Natural killer cell (primary cell): ENCODE measurements around the gene ZNF276. TPM values are rescaled to one million over a fixed set of nuclear protein-coding genes. Genes with fewer than 3 reads are reported as not detected.

Source experiments
- ATAC-seq, 3 donors: fragments of 150-1000 bp in 2 of 3; fragments of 200-7000 bp in 1 of 3; cut with Tn5 transposase; 1 replicate in 1 of 3; 2 replicates in 2 of 3; pipeline ENCODE4 v1.10.0; 2021; ENCODE audit warnings: mild to moderate bottlenecking in 2 of 3, moderate library complexity in 2 of 3
- DNase-seq, 2 donors: peaks; one replicate each; pipeline versions ENCODE4 v3.0.0 to v3.0.0-alpha.2; 2013 to 2021; ENCODE audit warnings: mixed read lengths in 1 of 2
- H3K27ac ChIP-seq: one replicate; pipeline ENCODE4 v1.5.1; 2013; ENCODE audit warnings: mild to moderate bottlenecking, low read length
- H3K27me3 ChIP-seq: one replicate; pipeline ENCODE4 v1.6.1; 2013; ENCODE audit warnings: low read length; ENCODE audit not compliant: control insufficient read depth, insufficient read depth
- H3K36me3 ChIP-seq: one replicate; pipeline ENCODE4 v1.6.1; 2013; ENCODE audit warnings: low read length; ENCODE audit not compliant: control insufficient read depth, insufficient read depth
- H3K4me1 ChIP-seq: one replicate; pipeline ENCODE4 v1.6.1; 2013; ENCODE audit warnings: low read length; ENCODE audit not compliant: control insufficient read depth, insufficient read depth
- H3K4me3 ChIP-seq: one replicate; pipeline ENCODE4 v1.5.1; 2013; ENCODE audit warnings: low read length
- H3K9me3 ChIP-seq: one replicate; pipeline ENCODE4 v1.6.1; 2013; ENCODE audit warnings: low read length; ENCODE audit not compliant: control insufficient read depth, insufficient read depth
- H3K27ac Mint-ChIP-seq, 2 donors: one replicate each; pipeline ENCODE4 v1.8.0; 2022; ENCODE audit warnings: mild to moderate bottlenecking in 2 of 2, mixed read lengths in 2 of 2, moderate library complexity in 1 of 2
- H3K27me3 Mint-ChIP-seq, 2 donors: one replicate each; pipeline ENCODE4 v1.8.0; 2022; ENCODE audit warnings: low read depth in 2 of 2, mixed read lengths in 2 of 2
- H3K36me3 Mint-ChIP-seq: one replicate; pipeline ENCODE4 v1.8.0; 2022; ENCODE audit warnings: mixed read lengths
- H3K4me1 Mint-ChIP-seq, 2 donors: one replicate each; pipeline ENCODE4 v1.8.0; 2022; ENCODE audit warnings: mixed read lengths in 2 of 2
- H3K4me3 Mint-ChIP-seq: one replicate; pipeline ENCODE4 v1.8.0; 2022; ENCODE audit warnings: mild to moderate bottlenecking, moderate library complexity, mixed read lengths
- H3K9me3 Mint-ChIP-seq, 2 donors: one replicate each; pipeline ENCODE4 v1.8.0; 2022; ENCODE audit warnings: mixed read lengths in 2 of 2
- CTCF ChIP-seq: fragments of 200-600 bp; IDR thresholded peaks from one replicate; pipeline ENCODE4 v1.8.0; 2022; ENCODE audit warnings: antibody characterized with exemption
- WGBS: methylation state at CpG from one replicate; pipeline ENCODE4 v1.1.7; 2013; ENCODE audit warnings: missing lambda C conversion rate; ENCODE audit not compliant: insufficient coverage; 5-methylcytosine and 5-hydroxymethylcytosine counted together
- intact Hi-C: fragments of 100-400 bp; cut with micrococcal nuclease; formaldehyde crosslinking; loops from one replicate; pipeline ENCODE4 v1.14.2; 2022
- total RNA-seq, 4 donors: library from RNA; stranded (reverse); fragments of 120-200 nt in 1 of 4; gene quantifications; one replicate each; pipeline versions ENCODE4 v1.2.3 to v1.2.4, GENCODE V29; 2013 to 2022

The ZNF276 gene
- total RNA-seq, 3 donors from 2014 or later (not counting 1 experiment from before 2014, with no cell fraction given), result 146 to 206 (median 186) TPM

DNA sequence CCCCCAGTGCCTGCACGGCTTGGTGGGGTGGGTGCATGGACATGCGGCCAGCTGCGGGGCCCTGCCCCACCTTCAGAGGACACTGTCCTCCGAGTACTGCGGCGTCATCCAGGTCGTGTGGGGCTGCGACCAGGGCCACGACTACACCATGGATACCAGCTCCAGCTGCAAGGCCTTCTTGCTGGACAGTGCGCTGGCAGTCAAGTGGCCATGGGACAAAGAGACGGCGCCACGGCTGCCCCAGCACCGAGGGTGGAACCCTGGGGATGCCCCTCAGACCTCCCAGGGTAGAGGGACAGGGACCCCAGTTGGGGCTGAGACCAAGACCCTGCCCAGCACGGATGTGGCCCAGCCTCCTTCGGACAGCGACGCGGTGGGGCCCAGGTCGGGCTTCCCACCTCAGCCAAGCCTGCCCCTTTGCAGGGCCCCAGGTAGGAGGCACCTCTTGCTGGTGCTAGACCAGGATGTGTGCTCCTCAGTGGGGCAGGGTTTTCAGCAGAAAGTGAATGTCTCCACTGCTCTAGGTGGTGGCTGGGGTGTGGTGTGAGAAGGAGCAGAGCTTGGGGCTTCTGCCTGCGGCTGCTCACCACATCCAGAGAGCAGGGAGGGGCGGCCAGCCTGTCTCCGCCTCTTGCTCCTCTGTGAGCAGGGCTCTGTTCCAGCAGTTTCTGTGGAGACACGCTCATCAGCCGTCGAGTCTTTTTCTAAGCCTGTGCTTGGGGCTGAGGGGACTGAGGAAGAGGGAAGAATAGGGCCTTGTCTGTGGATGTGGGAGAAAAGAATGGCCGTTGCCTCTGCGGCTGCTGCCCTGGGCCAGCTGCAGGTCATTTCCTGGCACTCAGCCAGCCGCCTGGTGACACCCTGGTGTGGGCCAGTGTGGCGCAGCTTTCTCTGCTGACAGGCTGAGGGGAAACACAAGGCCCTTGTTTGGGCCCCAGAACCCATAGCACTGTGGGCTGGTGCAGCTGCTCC is 2.2 kb downstream of the ZNF276 start:
- Mint-ChIP-seq H3K4me1 (peaks cover 31 to 38% of the 10 kb centered on the region in 2 donors), H3K4me3 (peak overlapping the region; percentile 98), H3K9me3 (no peaks in the 10 kb centered on the region), H3K27ac (peak overlapping the region; percentile 94 to 97), H3K36me3 (no peaks in the 10 kb centered on the region), H3K27me3 (no peaks in the 10 kb centered on the region)
- H3K4me3 ChIP-seq, result peak overlapping the region; percentile 98
- peak; percentile 39 to 57 (median 55) for ATAC-seq
- intact Hi-C loops, result loop anchor here (1.0 to 5.0 kb wide), 3 partner anchors 23 to 139 kb away; no protein-coding TSS in a partner anchor
- H3K27me3 ChIP-seq, result no peaks in the 10 kb centered on the region
- TF ChIP-seq CTCF, result no peak
- peaks cover 79% of the 10 kb centered on the region for H3K4me1 ChIP-seq
- peak overlapping the region; percentile 92 for H3K27ac ChIP-seq
- H3K9me3 ChIP-seq, result no peaks in the 10 kb centered on the region
- 30% methylated on average over 30 of the region's 30 CpGs for WGBS
- H3K36me3 ChIP-seq, result peaks cover 54% of the 10 kb centered on the region
- peak; percentile 78 to 93 for DNase-seq

DNA sequence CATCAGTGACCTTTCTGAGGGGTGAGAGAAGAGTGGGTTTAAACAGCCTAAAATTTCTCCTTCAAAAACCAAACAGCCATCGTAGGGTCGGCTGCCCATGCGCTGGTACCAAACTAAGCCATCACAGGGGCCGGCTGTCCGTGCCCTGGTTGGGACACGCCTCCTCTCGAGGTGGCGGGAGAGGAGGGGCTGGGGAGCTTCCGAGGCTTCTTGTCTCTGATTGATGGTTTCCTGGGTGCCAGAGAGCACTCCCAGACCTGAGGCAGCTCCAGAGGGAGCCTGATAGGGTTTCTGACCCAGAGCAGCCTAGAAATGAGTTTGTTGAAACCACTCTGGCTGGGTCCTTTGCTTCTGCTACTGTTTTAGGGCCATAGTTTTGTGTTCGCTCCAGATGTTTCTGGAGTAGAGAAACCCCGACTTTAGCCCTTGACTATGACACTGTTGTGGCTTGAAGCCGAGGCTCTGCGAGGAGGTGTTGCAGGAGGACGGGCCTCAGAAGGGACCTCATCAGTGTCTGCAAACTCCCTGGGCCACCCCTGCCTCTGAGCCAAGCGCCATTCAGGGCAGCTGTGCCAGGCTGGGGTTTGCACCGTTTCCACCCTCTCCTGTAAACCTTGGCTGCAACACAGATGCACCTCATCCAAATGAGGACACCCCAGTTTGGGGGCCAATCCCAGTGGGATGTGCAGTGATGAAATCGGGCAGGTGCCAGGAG is 6.2 kb downstream of the ZNF276 start:
- intact Hi-C loops, result loop anchor here (1.0 kb wide), 1 partner anchor 10 kb away; no protein-coding TSS in a partner anchor
- Mint-ChIP-seq H3K36me3 (peaks cover 7% of the 10 kb centered on the region), H3K4me3 (peak overlapping the region; percentile 73), H3K4me1 (peaks cover 44 to 58% of the 10 kb centered on the region in 2 donors), H3K9me3 (no peaks in the 10 kb centered on the region), H3K27me3 (no peaks in the 10 kb centered on the region), H3K27ac (peak overlapping the region; percentile 85 to 97)
- Histone ChIP-seq H3K36me3 (peaks cover 91% of the 10 kb centered on the region), H3K27me3 (no peaks in the 10 kb centered on the region), H3K4me1 (peaks cover 99% of the 10 kb centered on the region), H3K27ac (peak overlapping the region; percentile 7), H3K9me3 (no peaks in the 10 kb centered on the region), H3K4me3 (no peak overlapping the region)
- DNase-seq (peak in 1 of 2 donors; percentile 35), ATAC-seq (peak; percentile 40 to 64 (median 49))
- no peak for TF ChIP-seq CTCF
- 59% methylated on average over 17 of the region's 17 CpGs for WGBS

- Histone ChIP-seq H3K27ac (no peak overlapping the region), H3K4me3 (no peak overlapping the region), H3K27me3 (no peaks in the 10 kb centered on the region), H3K4me1 (peaks cover 93% of the 10 kb centered on the region), H3K9me3 (no peaks in the 10 kb centered on the region), H3K36me3 (peaks cover 90% of the 10 kb centered on the region)
- peaks cover 7% of the 10 kb centered on the region for H3K36me3 Mint-ChIP-seq
- intact Hi-C loops, result no loop called here
- peak overlapping the region; percentile 35 for H3K4me3 Mint-ChIP-seq
- ATAC-seq, result no peak
- peak overlapping the region in 1 of 2 donors; percentile 97 for H3K27ac Mint-ChIP-seq
- 96% methylated on average over 18 of the region's 18 CpGs for WGBS
- no peaks in the 10 kb centered on the region for H3K27me3 Mint-ChIP-seq
- DNase-seq, result no peak
- no peaks in the 10 kb centered on the region for H3K9me3 Mint-ChIP-seq
- peaks cover 33 to 49% of the 10 kb centered on the region in 2 donors for H3K4me1 Mint-ChIP-seq
- no peak for TF ChIP-seq CTCF
Measured at GRCh38 chr16:89729293-89729692, 8.0 kb downstream of the ZNF276 start.
